ENCODE data around the gene PSTPIP2. TPM values are rescaled to one million over a fixed set of nuclear protein-coding genes. Genes with fewer than 3 reads are reported as not detected.

Gene PSTPIP2, protein sequence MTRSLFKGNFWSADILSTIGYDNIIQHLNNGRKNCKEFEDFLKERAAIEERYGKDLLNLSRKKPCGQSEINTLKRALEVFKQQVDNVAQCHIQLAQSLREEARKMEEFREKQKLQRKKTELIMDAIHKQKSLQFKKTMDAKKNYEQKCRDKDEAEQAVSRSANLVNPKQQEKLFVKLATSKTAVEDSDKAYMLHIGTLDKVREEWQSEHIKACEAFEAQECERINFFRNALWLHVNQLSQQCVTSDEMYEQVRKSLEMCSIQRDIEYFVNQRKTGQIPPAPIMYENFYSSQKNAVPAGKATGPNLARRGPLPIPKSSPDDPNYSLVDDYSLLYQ
- total RNA-seq, result 8.6 and 9.2 TPM in 2 replicates

DNA sequence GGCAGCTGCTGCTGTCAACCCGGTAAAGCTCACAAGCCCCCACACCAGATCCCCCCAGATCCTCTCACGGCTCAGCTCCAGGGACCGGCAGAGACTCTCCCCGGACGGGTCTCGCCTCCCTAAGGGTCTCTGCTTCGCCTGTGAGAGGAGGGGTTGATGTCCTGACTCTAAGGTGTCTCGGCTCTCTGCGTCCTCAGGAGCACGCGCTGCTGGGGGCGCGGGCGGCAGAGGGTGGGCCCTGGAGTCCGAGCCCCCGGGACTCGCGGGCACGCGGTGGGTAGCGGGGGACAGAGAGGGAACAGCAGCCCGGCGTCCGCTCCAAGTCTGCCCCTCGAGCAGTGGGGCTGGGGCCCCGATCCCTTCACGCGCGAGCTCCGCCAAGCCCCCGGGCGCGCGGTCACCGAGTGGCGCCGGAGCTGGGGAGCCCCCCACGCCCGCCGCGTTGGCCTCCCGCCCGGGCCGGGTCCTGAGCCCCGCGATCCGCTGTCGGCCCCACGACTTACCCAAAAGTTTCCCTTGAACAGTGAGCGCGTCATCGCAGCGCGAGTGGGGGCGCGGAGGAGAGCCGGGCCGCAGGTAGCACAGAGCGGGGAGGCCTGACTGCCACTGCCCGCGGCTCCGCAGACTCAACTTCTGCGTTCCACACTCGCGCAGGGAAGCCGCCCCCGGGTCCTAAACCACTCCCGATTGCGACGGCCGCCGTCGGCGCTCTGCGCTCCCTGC, at the start of gene PSTPIP2:
Gene PSTPIP2, minus strand, starts transcription at position 608 of the 723 bp plus-strand sequence. Its CDS starts 72 bp downstream, at position 536.

DNA sequence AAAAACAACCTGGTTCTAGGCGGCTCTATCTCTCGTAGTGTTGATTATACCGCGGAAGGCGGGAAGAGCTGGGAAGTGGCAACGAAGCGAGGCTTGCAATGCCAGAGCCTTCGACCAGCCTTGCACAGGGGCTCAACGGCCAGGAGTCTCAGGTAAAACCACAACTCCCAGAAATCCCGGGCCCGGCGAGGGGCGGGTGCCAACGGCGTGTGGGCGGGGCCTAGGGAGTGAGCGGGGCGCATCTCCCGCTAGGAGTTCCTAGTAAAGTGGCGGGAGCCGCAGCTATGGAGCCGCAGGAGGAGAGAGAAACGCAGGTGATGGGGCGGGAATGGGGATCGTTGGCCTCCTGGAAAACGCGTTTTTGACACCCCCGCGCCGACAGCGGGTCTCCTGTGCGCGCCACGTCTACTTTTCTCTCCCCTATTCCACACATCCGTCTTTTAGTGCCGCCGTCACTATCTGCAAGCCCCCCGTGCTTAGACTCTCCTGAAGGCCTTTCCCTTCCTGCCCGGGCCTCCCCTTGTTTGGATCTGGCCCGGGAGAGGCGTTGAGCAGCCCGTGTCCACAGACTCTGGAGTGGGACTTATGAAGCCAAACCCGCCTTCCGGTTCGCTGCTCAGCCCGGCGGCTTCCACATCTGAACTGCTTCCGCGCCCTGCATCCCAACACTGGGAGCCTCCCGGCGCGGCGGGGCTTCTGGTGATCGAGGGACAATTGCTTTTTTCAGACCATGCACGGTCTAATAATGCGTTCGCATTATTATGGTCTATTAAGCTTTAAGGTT, 32.3 kb upstream of the PSTPIP2 start, which contains the start of gene HAUS1:
Gene HAUS1, plus strand, starts transcription at position 258 of the 784 bp plus-strand sequence. Its CDS starts 27 bp downstream, at position 285.

DNA sequence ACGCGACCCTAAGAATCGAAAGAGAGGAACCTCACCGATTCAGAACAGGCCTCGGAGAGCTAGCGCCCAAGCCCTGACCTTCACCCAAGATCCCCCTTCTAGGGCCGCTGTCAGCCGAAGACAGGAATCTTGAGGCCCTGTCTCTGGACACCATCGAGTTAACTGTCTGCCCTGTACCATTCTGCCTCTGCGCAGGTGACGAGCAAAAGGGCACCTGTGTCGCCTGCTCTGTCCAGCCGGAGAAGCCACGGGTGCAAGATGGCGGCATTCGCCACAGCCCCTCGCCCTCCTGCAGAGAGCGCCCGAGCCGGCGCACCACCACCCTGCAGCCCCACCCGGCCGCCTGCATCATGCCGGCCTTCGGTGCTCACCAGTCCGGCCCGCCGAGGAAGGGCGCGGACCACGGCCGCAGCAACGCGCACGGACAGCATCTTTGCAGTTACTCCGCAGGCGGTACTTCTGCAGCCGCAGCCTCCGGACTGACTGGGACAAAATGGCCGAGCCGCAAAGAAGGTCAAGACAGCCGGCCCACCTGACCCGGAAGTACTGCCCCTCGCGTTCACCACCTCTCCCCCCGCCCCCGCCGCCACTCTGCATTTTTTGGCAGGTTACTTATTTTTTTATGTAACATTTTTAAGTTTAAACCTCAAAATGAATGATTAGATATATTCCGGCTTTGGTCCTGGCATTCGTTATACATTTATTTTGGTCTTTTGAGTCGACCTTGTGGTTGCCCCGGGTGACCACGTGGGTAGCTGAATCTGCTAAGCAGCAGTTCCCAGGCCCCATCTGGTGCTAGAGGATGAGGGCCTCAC, 25.9 kb upstream of the PSTPIP2 start, which contains the start of gene ATP5F1A:
Gene ATP5F1A, minus strand, starts transcription at position 496 of the 815 bp plus-strand sequence. Its CDS starts 65 bp downstream, at position 431.

GRCh38 chr18:45967007-45967706, 104.9 kb downstream of the PSTPIP2 start, which contains the start of gene EPG5:
TSS of gene EPG5 (minus strand) at chr18:45967329. CDS start at chr18:45967239, 90 bp downstream.

Small RNA genes lying within 50 kb of the gene (small RNA-seq; reads per million reads assigned to genes)
- gene RN7SKP26 (not detected), gene RNU6-1278P (not detected), gene RNY4P37 (not detected)

Other genes with a start within 250 kb of the PSTPIP2 start
- gene SIGLEC15, start 246.6 kb downstream of the PSTPIP2 start, total RNA-seq, result not detected in 2 replicates
- gene EPG5, start 104.9 kb downstream of the PSTPIP2 start, total RNA-seq, result 30.2 and 33.9 TPM in 2 replicates
- 411 and 912 TPM in 2 replicates for gene ATP5F1A, start 26.0 kb upstream of the PSTPIP2 start, total RNA-seq
- 28.2 and 47.5 TPM in 2 replicates for gene HAUS1, start 32.1 kb upstream of the PSTPIP2 start, total RNA-seq